ENCODE data around the gene CABP7. TPM values are rescaled to one million over a fixed set of nuclear protein-coding genes. Genes with fewer than 3 reads are reported as not detected.

Gene CABP7
- total RNA-seq, 1 experiment from 2014 or later: 2.1 TPM

DNA sequence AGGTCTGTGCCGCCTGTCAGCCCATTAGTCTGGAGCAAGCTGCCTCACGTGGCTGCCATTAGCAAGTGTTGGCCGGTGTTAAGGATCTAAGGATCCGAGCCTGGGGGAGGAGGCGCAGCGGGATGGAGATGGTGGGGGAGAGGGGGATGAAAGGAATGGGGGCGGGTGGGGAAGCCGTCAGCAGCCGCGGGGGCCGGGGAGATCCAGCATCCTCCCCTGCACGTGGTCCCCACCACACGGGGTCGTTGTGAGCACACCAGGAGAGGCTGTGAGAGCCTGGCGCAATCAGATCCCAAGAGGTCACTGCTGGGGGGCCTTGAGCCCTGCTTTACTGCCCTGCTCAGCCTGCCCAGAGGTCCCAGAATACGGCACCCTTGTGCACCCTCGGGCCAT is 7.3 kb downstream of the CABP7 start:
- DNase-seq (ENCODE audit: low read depth, low spot score) (no peak), ATAC-seq (peak; percentile 62)
- TF ChIP-seq TCF7L2 (IDR thresholded peaks at IDR 0.05; ENCODE audit: low read depth, low read length) (no peak), POLR2AphosphoS5 (IDR thresholded peaks at IDR 0.05; ENCODE audit: low read depth, low read length) (no peak), SIN3A (IDR thresholded peaks at IDR 0.05; ENCODE audit: borderline replicate concordance, insufficient read depth, low read depth, low read length) (no peak)
- TF ChIP-seq, protein P1, sequence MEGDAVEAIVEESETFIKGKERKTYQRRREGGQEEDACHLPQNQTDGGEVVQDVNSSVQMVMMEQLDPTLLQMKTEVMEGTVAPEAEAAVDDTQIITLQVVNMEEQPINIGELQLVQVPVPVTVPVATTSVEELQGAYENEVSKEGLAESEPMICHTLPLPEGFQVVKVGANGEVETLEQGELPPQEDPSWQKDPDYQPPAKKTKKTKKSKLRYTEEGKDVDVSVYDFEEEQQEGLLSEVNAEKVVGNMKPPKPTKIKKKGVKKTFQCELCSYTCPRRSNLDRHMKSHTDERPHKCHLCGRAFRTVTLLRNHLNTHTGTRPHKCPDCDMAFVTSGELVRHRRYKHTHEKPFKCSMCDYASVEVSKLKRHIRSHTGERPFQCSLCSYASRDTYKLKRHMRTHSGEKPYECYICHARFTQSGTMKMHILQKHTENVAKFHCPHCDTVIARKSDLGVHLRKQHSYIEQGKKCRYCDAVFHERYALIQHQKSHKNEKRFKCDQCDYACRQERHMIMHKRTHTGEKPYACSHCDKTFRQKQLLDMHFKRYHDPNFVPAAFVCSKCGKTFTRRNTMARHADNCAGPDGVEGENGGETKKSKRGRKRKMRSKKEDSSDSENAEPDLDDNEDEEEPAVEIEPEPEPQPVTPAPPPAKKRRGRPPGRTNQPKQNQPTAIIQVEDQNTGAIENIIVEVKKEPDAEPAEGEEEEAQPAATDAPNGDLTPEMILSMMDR (IDR thresholded peaks at IDR 0.05): no peak; the same call in 1 of the 2 replicates
- TF ChIP-seq, protein P2, sequence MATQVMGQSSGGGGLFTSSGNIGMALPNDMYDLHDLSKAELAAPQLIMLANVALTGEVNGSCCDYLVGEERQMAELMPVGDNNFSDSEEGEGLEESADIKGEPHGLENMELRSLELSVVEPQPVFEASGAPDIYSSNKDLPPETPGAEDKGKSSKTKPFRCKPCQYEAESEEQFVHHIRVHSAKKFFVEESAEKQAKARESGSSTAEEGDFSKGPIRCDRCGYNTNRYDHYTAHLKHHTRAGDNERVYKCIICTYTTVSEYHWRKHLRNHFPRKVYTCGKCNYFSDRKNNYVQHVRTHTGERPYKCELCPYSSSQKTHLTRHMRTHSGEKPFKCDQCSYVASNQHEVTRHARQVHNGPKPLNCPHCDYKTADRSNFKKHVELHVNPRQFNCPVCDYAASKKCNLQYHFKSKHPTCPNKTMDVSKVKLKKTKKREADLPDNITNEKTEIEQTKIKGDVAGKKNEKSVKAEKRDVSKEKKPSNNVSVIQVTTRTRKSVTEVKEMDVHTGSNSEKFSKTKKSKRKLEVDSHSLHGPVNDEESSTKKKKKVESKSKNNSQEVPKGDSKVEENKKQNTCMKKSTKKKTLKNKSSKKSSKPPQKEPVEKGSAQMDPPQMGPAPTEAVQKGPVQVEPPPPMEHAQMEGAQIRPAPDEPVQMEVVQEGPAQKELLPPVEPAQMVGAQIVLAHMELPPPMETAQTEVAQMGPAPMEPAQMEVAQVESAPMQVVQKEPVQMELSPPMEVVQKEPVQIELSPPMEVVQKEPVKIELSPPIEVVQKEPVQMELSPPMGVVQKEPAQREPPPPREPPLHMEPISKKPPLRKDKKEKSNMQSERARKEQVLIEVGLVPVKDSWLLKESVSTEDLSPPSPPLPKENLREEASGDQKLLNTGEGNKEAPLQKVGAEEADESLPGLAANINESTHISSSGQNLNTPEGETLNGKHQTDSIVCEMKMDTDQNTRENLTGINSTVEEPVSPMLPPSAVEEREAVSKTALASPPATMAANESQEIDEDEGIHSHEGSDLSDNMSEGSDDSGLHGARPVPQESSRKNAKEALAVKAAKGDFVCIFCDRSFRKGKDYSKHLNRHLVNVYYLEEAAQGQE (IDR thresholded peaks at IDR 0.05; ENCODE audit: insufficient read depth in 1 of 2, low read depth in 2 of 2, low read length in 1 of 2): no peak
- POLR2A ChIA-PET: no interaction called here
- no peak overlapping the region for H3K27ac ChIP-seq (ENCODE audit: low read length)
- CTCF ChIA-PET: no interaction called here
- H3K9me3 ChIP-seq (ENCODE audit: control insufficient read depth, insufficient read depth, low read depth, low read length): no peaks in the 10 kb centered on the region
- in situ Hi-C loops (cut with HindIII; ENCODE audit: low pct_unique_long_range_greater_than_20kb, low sequenced_read_pairs): no loop called here
- intact Hi-C loops (cut with micrococcal nuclease; ENCODE audit: unreplicated experiment): no loop called here
- no peaks in the 10 kb centered on the region for H3K4me1 ChIP-seq (ENCODE audit: control insufficient read depth, insufficient read depth, low read length)
- no TSS peak for BruUV-seq (replicated peaks)
- H3K27me3 ChIP-seq (ENCODE audit: control insufficient read depth, insufficient read depth, low read length): no peaks in the 10 kb centered on the region
- no peak overlapping the region for H3K4me3 ChIP-seq (ENCODE audit: low read depth in 2 of 2, low read length in 2 of 2)
- H3K36me3 ChIP-seq (ENCODE audit: control insufficient read depth, insufficient read depth, low read length): no peaks in the 10 kb centered on the region

DNA sequence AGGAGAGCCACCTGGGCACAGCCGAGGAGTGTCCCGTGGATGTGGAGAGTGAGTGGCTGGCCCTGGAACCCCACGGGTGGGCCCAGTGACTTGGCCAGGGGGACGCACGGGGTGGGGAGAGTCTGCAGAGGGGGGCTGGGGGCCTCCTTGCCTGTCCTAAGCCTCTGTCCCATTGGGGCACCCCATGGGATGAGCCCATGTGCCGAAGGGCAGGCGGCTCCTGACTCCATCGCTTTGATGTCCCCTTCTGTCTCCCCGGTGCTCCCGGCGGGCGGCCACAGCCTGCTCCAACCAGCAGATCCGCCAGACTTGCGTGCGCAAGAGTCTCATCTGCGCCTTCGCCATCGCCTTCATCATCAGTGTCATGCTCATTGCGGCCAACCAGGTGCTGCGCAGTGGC is 9.4 kb downstream of the CABP7 start:
- H3K27ac ChIP-seq (ENCODE audit: low read length): no peak overlapping the region
- no TSS peak for BruUV-seq (replicated peaks)
- H3K4me3 ChIP-seq (ENCODE audit: low read depth in 2 of 2, low read length in 2 of 2): no peak overlapping the region
- POLR2A ChIA-PET: no interaction called here
- no peaks in the 10 kb centered on the region for H3K27me3 ChIP-seq (ENCODE audit: control insufficient read depth, insufficient read depth, low read length)
- H3K9me3 ChIP-seq (ENCODE audit: control insufficient read depth, insufficient read depth, low read depth, low read length): no peaks in the 10 kb centered on the region
- no peak for TF ChIP-seq SIN3A (IDR thresholded peaks at IDR 0.05; ENCODE audit: borderline replicate concordance, insufficient read depth, low read depth, low read length)
- in situ Hi-C loops (cut with HindIII; ENCODE audit: low pct_unique_long_range_greater_than_20kb, low sequenced_read_pairs): no loop called here
- intact Hi-C loops (cut with micrococcal nuclease; ENCODE audit: unreplicated experiment): no loop called here
- DNase-seq (ENCODE audit: low read depth, low spot score) (no peak), ATAC-seq (no peak)
- H3K36me3 ChIP-seq (ENCODE audit: control insufficient read depth, insufficient read depth, low read length): no peaks in the 10 kb centered on the region
- CTCF ChIA-PET: no interaction called here
- peaks cover 2% of the 10 kb centered on the region; the same call in 1 of the 2 replicates for H3K4me1 ChIP-seq (ENCODE audit: control insufficient read depth, insufficient read depth, low read length)

DNA sequence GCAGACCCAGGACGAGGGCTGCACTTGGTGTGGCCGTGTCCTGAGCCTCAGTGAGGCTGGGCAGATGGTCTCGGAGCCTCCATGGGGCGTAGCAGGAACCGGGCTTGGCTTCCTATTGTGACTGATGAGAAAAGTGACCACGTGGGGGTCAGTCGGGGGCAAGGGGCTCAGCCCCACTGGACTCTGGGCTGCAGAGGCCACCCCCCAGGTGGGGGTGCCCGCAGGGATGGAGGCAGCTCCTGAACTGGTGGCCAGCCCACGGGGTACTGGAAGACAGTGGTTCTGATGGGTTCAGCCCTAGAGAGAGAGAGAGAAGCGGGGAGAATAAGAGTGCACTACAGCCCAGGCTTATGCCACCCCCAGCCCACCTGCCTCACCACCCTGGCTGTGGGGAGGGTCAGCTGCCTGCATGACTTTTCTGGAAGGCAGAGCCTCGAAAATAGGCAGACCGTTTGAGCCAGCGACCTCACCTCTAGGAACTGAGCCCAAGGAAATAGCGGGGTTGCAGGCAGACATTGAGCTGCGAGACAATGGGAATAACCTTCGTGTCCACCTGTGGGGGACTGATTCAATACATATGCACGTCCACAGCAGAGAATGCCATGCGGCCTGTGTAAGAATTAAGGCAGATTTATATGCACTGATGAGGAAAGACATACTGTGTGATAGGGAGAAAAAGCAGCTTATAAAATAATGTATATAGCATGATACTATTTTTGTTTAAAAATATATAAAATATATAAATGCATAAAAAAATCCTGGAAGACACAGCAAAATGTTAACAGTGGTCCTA is 11.5 kb downstream of the CABP7 start:
- ChIA-PET CTCF (interaction anchor here (0.6 kb wide), 1 partner anchor 30 kb away, joined by 3 read pairs; no protein-coding TSS in a partner anchor), POLR2A (no interaction called here)

More for the DNA sequence above, 11.5 kb downstream of the CABP7 start:
- DNase-seq (ENCODE audit: low read depth, low spot score) (no peak), ATAC-seq (no peak)
- TF ChIP-seq POLR2AphosphoS5 (IDR thresholded peaks at IDR 0.05; ENCODE audit: low read depth, low read length) (no peak), TCF7L2 (IDR thresholded peaks at IDR 0.05; ENCODE audit: low read depth, low read length) (no peak), SIN3A (IDR thresholded peaks at IDR 0.05; ENCODE audit: borderline replicate concordance, insufficient read depth, low read depth, low read length) (no peak)
- TF ChIP-seq, protein P1 (IDR thresholded peaks at IDR 0.05): no peak
- TF ChIP-seq, protein P2 (IDR thresholded peaks at IDR 0.05; ENCODE audit: insufficient read depth in 1 of 2, low read depth in 2 of 2, low read length in 1 of 2): no peak
- peaks cover 2% of the 10 kb centered on the region; the same call in 1 of the 2 replicates for H3K4me1 ChIP-seq (ENCODE audit: control insufficient read depth, insufficient read depth, low read length)
- no peaks in the 10 kb centered on the region for H3K9me3 ChIP-seq (ENCODE audit: control insufficient read depth, insufficient read depth, low read depth, low read length)
- BruUV-seq (replicated peaks): TSS peak; percentile 69
- no peak overlapping the region for H3K4me3 ChIP-seq (ENCODE audit: low read depth in 2 of 2, low read length in 2 of 2)
- H3K27me3 ChIP-seq (ENCODE audit: control insufficient read depth, insufficient read depth, low read length): no peaks in the 10 kb centered on the region
- in situ Hi-C loops (cut with HindIII; ENCODE audit: low pct_unique_long_range_greater_than_20kb, low sequenced_read_pairs): no loop called here
- intact Hi-C loops (cut with micrococcal nuclease; ENCODE audit: unreplicated experiment): no loop called here
- H3K36me3 ChIP-seq (ENCODE audit: control insufficient read depth, insufficient read depth, low read length): no peaks in the 10 kb centered on the region
- H3K27ac ChIP-seq (ENCODE audit: low read length): no peak overlapping the region

Data from Panc1 (cell line).